G401.6 (cell line): Measurements from ENCODE around the gene AADACL4.
"Not testable (repeated sequence)": the region's sequence is repeated elsewhere in the genome, so short reads cannot be mapped to it uniquely, and the experiment has no call there.

Experiments used
- FAIRE-seq: peaks from 2 replicates; lab custom pipeline; 2012; peaks lifted over from hg19 to GRCh38; lab: Jason Lieb, UNC

The AADACL4 gene

DNA sequence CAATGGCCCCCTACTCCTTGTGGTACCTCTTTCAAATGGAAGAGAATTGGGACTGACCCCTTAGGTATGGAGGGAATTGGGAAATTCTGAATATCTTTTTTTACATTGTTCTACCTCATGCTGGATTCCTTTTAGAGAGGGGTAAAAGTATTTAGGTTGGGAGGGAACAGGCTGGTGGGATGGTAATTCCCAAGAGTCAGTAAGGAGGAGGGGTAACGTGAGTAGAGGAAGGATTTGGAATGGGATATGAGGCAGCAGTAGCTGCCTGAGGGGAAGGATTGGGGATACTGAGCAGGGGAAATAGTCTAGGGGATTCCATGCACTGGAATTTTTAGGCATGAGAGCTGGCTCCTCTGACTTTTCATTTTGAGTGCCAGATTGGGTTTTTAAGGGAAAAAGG is 68.2 kb downstream of the AADACL4 start:
- no peak for FAIRE-seq

DNA sequence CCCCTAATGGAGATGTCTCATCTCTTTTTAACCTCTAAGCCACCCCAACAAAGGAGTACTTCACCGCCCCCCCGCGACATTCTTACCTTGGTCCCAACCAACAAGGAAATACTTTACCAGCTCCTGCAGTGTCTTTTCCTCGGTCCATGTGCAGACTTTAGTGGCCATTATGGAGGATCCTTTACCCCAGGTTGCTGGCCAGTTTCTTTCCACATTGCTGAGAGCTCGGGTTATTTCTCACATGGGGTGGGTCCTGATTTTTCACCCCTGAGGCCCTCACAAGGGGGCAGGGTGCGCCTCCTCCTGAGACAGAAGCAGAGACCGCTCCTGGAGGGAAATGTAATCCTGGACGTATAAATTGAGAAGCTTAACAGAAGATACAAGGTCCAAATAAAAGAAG is 69.0 kb downstream of the AADACL4 start:
- no peak for FAIRE-seq

DNA sequence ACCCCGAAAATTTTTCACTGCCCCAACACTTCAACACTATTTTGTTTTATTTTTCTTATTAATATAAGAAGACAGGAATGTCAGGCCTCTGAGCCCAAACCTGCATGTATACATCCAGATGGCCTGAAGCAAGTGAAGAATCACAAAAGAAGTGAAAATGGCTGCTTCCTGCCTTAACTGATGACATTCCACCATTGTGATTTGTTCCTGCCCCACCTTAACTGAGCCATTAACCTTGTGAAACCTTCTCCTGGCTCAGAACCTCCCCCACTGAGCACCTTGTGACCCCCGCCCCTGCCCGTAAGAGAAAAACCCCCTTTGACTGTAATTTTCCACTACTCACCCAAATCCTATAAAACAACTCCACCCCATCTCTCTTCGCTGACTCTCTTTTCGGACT is 69.8 kb downstream of the AADACL4 start:
- not testable (repeated sequence) for FAIRE-seq

DNA sequence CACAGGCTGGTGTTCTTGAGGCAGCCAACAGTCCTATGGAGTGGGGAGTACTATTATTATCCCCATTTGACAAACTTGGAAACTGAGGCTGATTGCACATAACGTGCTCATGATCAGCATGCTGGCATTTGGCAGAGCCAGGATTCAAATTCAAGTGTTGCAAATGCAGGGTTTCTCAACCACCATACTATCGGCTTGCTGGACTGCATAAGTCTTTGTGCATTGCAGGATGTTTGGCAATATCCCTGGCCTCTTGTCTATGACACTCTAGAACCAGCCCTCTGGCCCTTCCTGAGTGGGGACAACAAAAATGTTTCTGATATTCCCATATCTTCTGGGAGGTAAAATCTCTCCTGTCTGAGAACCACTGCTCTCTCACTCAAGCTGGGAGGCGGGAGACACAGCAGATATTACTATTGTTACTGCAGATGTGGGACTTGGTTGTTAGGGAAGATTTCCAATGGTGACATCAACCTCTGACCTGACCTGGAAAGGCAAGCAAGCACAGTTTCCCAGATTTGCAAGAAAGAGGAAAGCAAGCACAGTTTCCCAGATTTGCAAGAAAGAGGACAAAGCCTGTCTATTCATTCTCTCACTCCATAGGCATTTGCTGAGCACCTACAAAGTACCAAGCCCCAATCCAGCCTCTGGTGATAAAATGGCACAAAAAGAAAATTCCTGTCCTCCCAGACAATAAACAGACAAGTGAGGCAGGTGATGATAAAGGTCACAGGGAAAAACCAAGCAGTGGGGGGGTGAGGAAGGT is 71.0 kb downstream of the AADACL4 start:
- no peak for FAIRE-seq

DNA sequence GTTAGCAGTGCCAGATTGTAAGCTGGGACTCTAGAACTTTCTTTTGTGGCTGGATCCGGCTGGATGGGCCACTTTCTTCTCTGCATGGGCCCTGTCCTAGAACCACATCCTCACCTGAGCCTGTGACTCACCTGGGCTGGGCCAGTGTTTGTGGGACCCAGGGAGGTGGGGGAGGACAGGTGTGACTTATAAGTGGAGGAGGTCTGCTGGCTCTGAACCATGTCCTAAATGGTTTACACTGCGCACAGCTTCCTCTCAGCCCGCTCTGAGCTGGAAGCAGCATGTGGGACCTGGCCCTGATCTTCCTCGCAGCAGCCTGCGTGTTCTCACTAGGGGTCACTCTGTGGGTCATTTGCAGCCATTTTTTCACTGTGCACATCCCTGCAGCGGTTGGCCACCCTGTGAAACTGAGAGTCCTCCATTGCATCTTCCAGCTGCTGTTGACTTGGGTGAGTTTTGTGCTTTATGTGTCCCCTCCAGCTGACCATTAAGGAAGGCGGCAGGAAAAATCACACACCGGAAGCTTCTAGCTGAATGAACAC is 72.1 kb downstream of the AADACL4 start, which contains the start of gene AADACL3:
Gene AADACL3 (plus strand): TSS at position 215 of the 542 bp plus-strand sequence. CDS start 67 bp downstream, at position 282.
- FAIRE-seq: no peak
